OCI-LY7 (cell line): ENCODE measurements around the gene TCP11L2. TPM values are rescaled to one million over a fixed set of nuclear protein-coding genes. Genes with fewer than 3 reads are reported as not detected.

Experiments used
- BruUV-seq: library from RNA; stranded (reverse); fragments of 400-500 nt; replicated peaks from 2 replicates; lab custom pipeline; 2021; lab: Mats Ljungman, UMichigan
- CTCF ChIA-PET: fragments of 300-600 bp; sonication (Branson Sonifier 250); formaldehyde crosslinking; loops from one replicate; lab custom pipeline; 2022; ENCODE audit warnings: antibody characterized with exemption; ENCODE audit not compliant: unreplicated experiment; lab: Charles Lee
- POLR2A ChIA-PET: fragments of 300-600 bp; sonication (Branson Sonifier 250); formaldehyde crosslinking; loops from one replicate; lab custom pipeline; 2022; ENCODE audit warnings: antibody characterized with exemption; lab: Charles Lee
- DNase-seq: peaks from one replicate; pipeline ENCODE4 v3.0.0-alpha.2; 2015; ENCODE audit warnings: low spot score
- H2AFZ ChIP-seq: fragments of 200-600 bp; sonication (generic), shearing (Covaris generic); 2 replicates; pipeline ENCODE4 v1.6.1; 2014; ENCODE audit warnings: mild to moderate bottlenecking, antibody characterized with exemption, low read length, moderate library complexity
- H3K27ac ChIP-seq: fragments of 200-600 bp; sonication (generic); 2 replicates; pipeline ENCODE4 v1.5.1; 2014; ENCODE audit warnings: mixed run types, low read depth, mild to moderate bottlenecking, moderate library complexity, low read length, inconsistent platforms; ENCODE audit not compliant: poor library complexity, severe bottlenecking
- H3K36me3 ChIP-seq: fragments of 200-600 bp; sonication (generic); 2 replicates; pipeline ENCODE4 v1.6.1; 2014; ENCODE audit warnings: mild to moderate bottlenecking, antibody characterized with exemption, low read length, moderate library complexity, mixed read lengths; ENCODE audit not compliant: insufficient read depth
- H3K4me1 ChIP-seq: fragments of 200-600 bp; sonication (generic); 2 replicates; pipeline ENCODE4 v1.5.1; 2014; ENCODE audit warnings: mild to moderate bottlenecking, low read length; ENCODE audit not compliant: insufficient read depth, poor library complexity, severe bottlenecking
- H3K4me2 ChIP-seq: fragments of 200-600 bp; sonication (generic); 2 replicates; pipeline ENCODE4 v1.6.1; 2014; ENCODE audit warnings: mild to moderate bottlenecking, low read length
- H3K4me3 ChIP-seq: fragments of 200-600 bp; sonication (generic); 2 replicates; pipeline ENCODE4 v1.5.1; 2014; ENCODE audit warnings: mild to moderate bottlenecking, low read depth, low read length; ENCODE audit not compliant: poor library complexity, severe bottlenecking
- H3K79me2 ChIP-seq: fragments of 200-600 bp; sonication (generic); 2 replicates; pipeline ENCODE4 v1.6.1; 2016; ENCODE audit warnings: low read depth, mild to moderate bottlenecking, low read length, moderate library complexity, mixed read lengths; ENCODE audit not compliant: insufficient read depth
- H3K9me2 ChIP-seq: fragments of 200-600 bp; sonication (generic); 2 replicates; pipeline ENCODE4 v1.6.1; 2016; ENCODE audit warnings: mild to moderate bottlenecking, low read length, mixed read lengths; ENCODE audit not compliant: insufficient read depth
- H3K9me3 ChIP-seq: fragments of 200-600 bp; sonication (generic); 2 replicates; pipeline ENCODE4 v1.6.1; 2014; ENCODE audit warnings: mild to moderate bottlenecking, mixed run types, low read length, mixed read lengths
- H4K20me1 ChIP-seq: fragments of 200-600 bp; sonication (generic); 2 replicates; pipeline ENCODE4 v1.6.1; 2014; ENCODE audit warnings: mild to moderate bottlenecking, antibody characterized with exemption, low read length, moderate library complexity, mixed read lengths; ENCODE audit not compliant: insufficient read depth
- CTCF ChIP-seq: fragments of 200-600 bp; sonication (generic); conservative IDR thresholded peaks from 2 replicates; pipeline ENCODE4 v1.5.1; 2014; ENCODE audit warnings: mild to moderate bottlenecking, antibody characterized with exemption, low read length, moderate library complexity, mixed read lengths
- EZH2phosphoT487 ChIP-seq: fragments of 200-600 bp; sonication (generic); IDR thresholded peaks from 2 replicates; pipeline ENCODE4 v1.6.1; 2018; ENCODE audit warnings: low read depth, borderline replicate concordance, mild to moderate bottlenecking, mixed run types, antibody characterized with exemption, low read length, moderate library complexity, mixed read lengths
- intact Hi-C: fragments of 100-400 bp; cut with micrococcal nuclease; formaldehyde crosslinking; loops from one replicate; pipeline ENCODE4 v1.10.0; 2022; ENCODE audit not compliant: unreplicated experiment
- total RNA-seq, 2 experiments: library from RNA; depleted of rRNA in 1 of 2; stranded (reverse); fragments of >200 nt in 1 of 2; shearing (Covaris generic) in 1 of 2; gene quantifications; 2 replicates each; pipeline ENCODE4 v1.2.3, GENCODE V29; 2014 to 2022

Gene TCP11L2
- total RNA-seq, 2 experiments from 2014 or later = 1.8 to 9.8 TPM

- no peak overlapping the region for H3K4me3 ChIP-seq
- no peaks in the 10 kb centered on the region for H3K79me2 ChIP-seq
- TF ChIP-seq CTCF (no peak), EZH2phosphoT487 (no peak)
- H3K9me3 ChIP-seq = no peaks in the 10 kb centered on the region
- ChIA-PET POLR2A (interaction anchor here (0.7 to 1.3 kb wide), 2 partner anchors 9 to 17 kb away, joined by 3 to 4 read pairs; no protein-coding TSS in a partner anchor), CTCF (no interaction called here)
- H3K4me2 ChIP-seq = no peak overlapping the region
- H2AFZ ChIP-seq = no peak overlapping the region
- BruUV-seq = no TSS peak
- no peak for DNase-seq
- H3K9me2 ChIP-seq = no peaks in the 10 kb centered on the region
- no peaks in the 10 kb centered on the region for H3K4me1 ChIP-seq
- no peaks in the 10 kb centered on the region for H3K36me3 ChIP-seq
- intact Hi-C loops = no loop called here
- H4K20me1 ChIP-seq = no peaks in the 10 kb centered on the region
- no peak overlapping the region for H3K27ac ChIP-seq
Observed at GRCh38 chr12:106267535-106267934, 35.0 kb upstream of the TCP11L2 start.

GRCh38 chr12:106269150-106269771 is 33.3 kb upstream of the TCP11L2 start:
- H3K4me3 ChIP-seq = no peak overlapping the region
- no peaks in the 10 kb centered on the region for H3K79me2 ChIP-seq
- no peaks in the 10 kb centered on the region for H3K4me1 ChIP-seq
- POLR2A ChIA-PET = interaction anchor here (0.6 to 0.7 kb wide), 2 partner anchors 10 to 1945 kb away, joined by 3 read pairs; no protein-coding TSS in a partner anchor
- CTCF ChIA-PET = no interaction called here
- intact Hi-C loops = no loop called here
- H3K9me3 ChIP-seq = no peaks in the 10 kb centered on the region
- H3K9me2 ChIP-seq = no peaks in the 10 kb centered on the region
- TF ChIP-seq EZH2phosphoT487 (no peak), CTCF (no peak)
- no peaks in the 10 kb centered on the region for H3K36me3 ChIP-seq
- no peak overlapping the region for H3K27ac ChIP-seq
- no peaks in the 10 kb centered on the region for H4K20me1 ChIP-seq
- no peak overlapping the region for H3K4me2 ChIP-seq
- no peak overlapping the region for H2AFZ ChIP-seq
- BruUV-seq = no TSS peak
- no peak for DNase-seq
